ENCODE measurements around the gene TMEM87A. TPM values are rescaled to one million over a fixed set of nuclear protein-coding genes. Genes with fewer than 3 reads are reported as not detected.

The TMEM87A gene
- polyA plus RNA-seq, 1 experiment = 37.4 TPM

- H3K4me3 ChIP-seq (ENCODE audit: low read depth, low read length) = no peak overlapping the region
- ChIA-PET POLR2A (interaction anchor here (0.7 to 0.9 kb wide), 2 partner anchors 9 to 217 kb away, joined by 3 read pairs; partner anchors contain the start of genes GANC and TMEM87A), CTCF (interaction anchor here (0.7 kb wide), 1 partner anchor 9 kb away, joined by 3 read pairs; no protein-coding TSS in a partner anchor)
- TF ChIP-seq CTCF (IDR thresholded peaks at IDR 0.05; ENCODE audit: low read depth, low read length) = no peak
- DNase-seq (ENCODE audit: low read depth, low spot score) = no peak
- H3K27ac ChIP-seq (ENCODE audit: low read depth, low read length) = no peak overlapping the region
- no peaks in the 10 kb centered on the region for H3K9me3 ChIP-seq (ENCODE audit: control insufficient read depth, insufficient read depth, low read length)
- no peaks in the 10 kb centered on the region for H3K27me3 ChIP-seq (ENCODE audit: control insufficient read depth, insufficient read depth, low read length)
Observed at GRCh38 chr15:42282344-42282743, 9.1 kb upstream of the TMEM87A start.

- no peak for TF ChIP-seq CTCF (IDR thresholded peaks at IDR 0.05; ENCODE audit: low read depth, low read length)
Observed at GRCh38 chr15:42279234-42279723, 6.0 kb upstream of the TMEM87A start.

DNA sequence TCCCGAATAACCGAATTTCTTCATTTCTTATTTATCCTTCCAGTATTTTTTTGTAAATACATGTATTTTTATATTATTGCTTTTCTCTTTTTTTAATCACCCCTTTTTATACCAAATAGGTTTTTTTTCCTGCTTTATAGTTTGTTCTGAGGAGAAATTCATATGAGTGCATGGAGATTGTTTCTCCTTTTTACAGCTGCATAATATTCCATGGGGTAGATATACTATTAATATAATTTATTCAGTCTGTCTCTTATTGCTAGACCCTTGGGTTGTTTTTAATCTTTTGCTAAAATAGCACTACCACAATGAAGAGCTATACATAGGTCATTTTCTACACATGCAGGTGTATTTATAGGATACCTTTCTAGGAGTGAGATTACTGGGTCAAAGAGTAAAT lies 3.5 kb upstream of the TMEM87A start:
- no peak for TF ChIP-seq CTCF (IDR thresholded peaks at IDR 0.05; ENCODE audit: low read depth, low read length)
- H3K4me3 ChIP-seq (ENCODE audit: low read depth, low read length) = no peak overlapping the region
- POLR2A ChIA-PET = no interaction called here
- H3K9me3 ChIP-seq (ENCODE audit: control insufficient read depth, insufficient read depth, low read length) = no peaks in the 10 kb centered on the region
- CTCF ChIA-PET = interaction anchor here (0.8 to 2.6 kb wide), 2 partner anchors 10 to 108 kb away, joined by 3 to 11 read pairs; no protein-coding TSS in a partner anchor
- H3K27ac ChIP-seq (ENCODE audit: low read depth, low read length) = no peak overlapping the region
- no peaks in the 10 kb centered on the region for H3K27me3 ChIP-seq (ENCODE audit: control insufficient read depth, insufficient read depth, low read length)
- no peak for DNase-seq (ENCODE audit: low read depth, low spot score)

More at GRCh38 chr15:42279234-42279723, 6.0 kb upstream of the TMEM87A start:
- DNase-seq (ENCODE audit: low read depth, low spot score) = no peak
- POLR2A ChIA-PET = no interaction called here
- no peaks in the 10 kb centered on the region for H3K27me3 ChIP-seq (ENCODE audit: control insufficient read depth, insufficient read depth, low read length)
- H3K4me3 ChIP-seq (ENCODE audit: low read depth, low read length) = no peak overlapping the region
- no peak overlapping the region for H3K27ac ChIP-seq (ENCODE audit: low read depth, low read length)
- no peaks in the 10 kb centered on the region for H3K9me3 ChIP-seq (ENCODE audit: control insufficient read depth, insufficient read depth, low read length)
- CTCF ChIA-PET = no interaction called here

DNA sequence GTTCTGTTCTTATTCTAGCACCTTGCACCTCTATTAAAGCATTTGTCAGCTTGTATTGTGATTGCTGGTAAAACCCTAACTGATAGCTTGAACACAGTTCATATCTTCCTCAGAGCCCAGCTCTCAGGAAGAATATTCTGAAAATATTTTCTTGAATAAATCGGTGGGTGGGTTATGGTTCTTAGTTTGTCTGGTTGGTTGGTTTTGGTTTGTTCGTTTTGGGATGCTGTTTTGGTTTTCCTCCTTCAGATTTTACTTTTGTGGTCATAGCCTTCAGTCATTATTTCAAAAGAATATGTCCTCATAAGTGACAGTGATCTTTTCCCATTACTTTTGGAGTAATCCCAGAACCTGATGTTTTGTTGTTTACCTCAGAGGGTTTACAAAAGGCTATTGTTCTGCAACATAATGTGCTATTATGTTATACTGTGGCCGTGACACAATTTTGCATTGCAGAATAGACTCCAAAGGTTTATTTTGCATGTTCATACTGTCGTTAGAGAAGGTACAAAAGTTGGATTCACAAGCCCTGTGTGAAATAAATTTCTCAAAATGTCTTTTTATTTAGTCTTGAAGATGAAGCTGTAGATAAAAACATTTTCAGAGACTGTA lies 2.7 kb upstream of the TMEM87A start:
- no peak overlapping the region for H3K4me3 ChIP-seq (ENCODE audit: low read depth, low read length)
- CTCF ChIA-PET = interaction anchor here (2.6 kb wide), 1 partner anchor 109 kb away, joined by 11 read pairs; no protein-coding TSS in a partner anchor
- DNase-seq (ENCODE audit: low read depth, low spot score) = no peak
- no peaks in the 10 kb centered on the region for H3K9me3 ChIP-seq (ENCODE audit: control insufficient read depth, insufficient read depth, low read length)
- no peaks in the 10 kb centered on the region for H3K27me3 ChIP-seq (ENCODE audit: control insufficient read depth, insufficient read depth, low read length)
- POLR2A ChIA-PET = interaction anchor here (0.6 kb wide), 1 partner anchor 15 kb away, joined by 4 read pairs; no protein-coding TSS in a partner anchor
- no peak for TF ChIP-seq CTCF (IDR thresholded peaks at IDR 0.05; ENCODE audit: low read depth, low read length)
- no peak overlapping the region for H3K27ac ChIP-seq (ENCODE audit: low read depth, low read length)

- ChIA-PET CTCF (interaction anchor here (2.6 kb wide), 1 partner anchor 111 kb away, joined by 11 read pairs; no protein-coding TSS in a partner anchor), POLR2A (no interaction called here)
- Histone ChIP-seq H3K9me3 (ENCODE audit: control insufficient read depth, insufficient read depth, low read length) (no peaks in the 10 kb centered on the region; the same call in 1 of the 2 replicates), H3K27me3 (ENCODE audit: control insufficient read depth, insufficient read depth, low read length) (no peaks in the 10 kb centered on the region), H3K4me3 (ENCODE audit: low read depth, low read length) (peak overlapping the region; percentile 92), H3K27ac (ENCODE audit: low read depth, low read length) (peak overlapping the region; percentile 98)
- DNase-seq (ENCODE audit: low read depth, low spot score) = no peak
- no peak for TF ChIP-seq CTCF (IDR thresholded peaks at IDR 0.05; ENCODE audit: low read depth, low read length)
Observed at GRCh38 chr15:42274702-42274989, 1.4 kb upstream of the TMEM87A start.
